Epithelial cell of esophagus (primary cell): Measurements from ENCODE around the gene RARRES1.
A peak's percentile ranks its signal among the peaks of the same experiment; 100 is the strongest.

Experiments used
- DNase-seq: peaks from one replicate; pipeline ENCODE4 v3.0.0; 2010; ENCODE audit warnings: low read depth
- H3K4me3 ChIP-seq: 2 replicates; pipeline ENCODE4 v1.5.1; 2011; ENCODE audit warnings: mild to moderate bottlenecking, low read length, control low read depth
- TF ChIP-seq, protein P1 (sequence below): IDR thresholded peaks from 2 replicates; pipeline ENCODE4 v1.5.1; 2011; ENCODE audit warnings: low read depth, mild to moderate bottlenecking, low read length, control low read depth, inconsistent platforms; ENCODE audit not compliant: insufficient read depth; ENCODE audit errors: missing control alignments

The RARRES1 gene

GRCh38 chr3:158713094-158713499 lies 19.2 kb downstream of the RARRES1 start:
- TF ChIP-seq, protein P1, sequence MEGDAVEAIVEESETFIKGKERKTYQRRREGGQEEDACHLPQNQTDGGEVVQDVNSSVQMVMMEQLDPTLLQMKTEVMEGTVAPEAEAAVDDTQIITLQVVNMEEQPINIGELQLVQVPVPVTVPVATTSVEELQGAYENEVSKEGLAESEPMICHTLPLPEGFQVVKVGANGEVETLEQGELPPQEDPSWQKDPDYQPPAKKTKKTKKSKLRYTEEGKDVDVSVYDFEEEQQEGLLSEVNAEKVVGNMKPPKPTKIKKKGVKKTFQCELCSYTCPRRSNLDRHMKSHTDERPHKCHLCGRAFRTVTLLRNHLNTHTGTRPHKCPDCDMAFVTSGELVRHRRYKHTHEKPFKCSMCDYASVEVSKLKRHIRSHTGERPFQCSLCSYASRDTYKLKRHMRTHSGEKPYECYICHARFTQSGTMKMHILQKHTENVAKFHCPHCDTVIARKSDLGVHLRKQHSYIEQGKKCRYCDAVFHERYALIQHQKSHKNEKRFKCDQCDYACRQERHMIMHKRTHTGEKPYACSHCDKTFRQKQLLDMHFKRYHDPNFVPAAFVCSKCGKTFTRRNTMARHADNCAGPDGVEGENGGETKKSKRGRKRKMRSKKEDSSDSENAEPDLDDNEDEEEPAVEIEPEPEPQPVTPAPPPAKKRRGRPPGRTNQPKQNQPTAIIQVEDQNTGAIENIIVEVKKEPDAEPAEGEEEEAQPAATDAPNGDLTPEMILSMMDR: no peak
- DNase-seq: no peak
- H3K4me3 ChIP-seq: no peak overlapping the region

GRCh38 chr3:158712443-158712842 lies 19.8 kb downstream of the RARRES1 start:
- TF ChIP-seq, protein P1: no peak
- no peak overlapping the region for H3K4me3 ChIP-seq
- DNase-seq: no peak

GRCh38 chr3:158711886-158712285 lies 20.4 kb downstream of the RARRES1 start:
- no peak overlapping the region for H3K4me3 ChIP-seq
- TF ChIP-seq, protein P1: no peak
- peak; percentile 57 for DNase-seq

DNA sequence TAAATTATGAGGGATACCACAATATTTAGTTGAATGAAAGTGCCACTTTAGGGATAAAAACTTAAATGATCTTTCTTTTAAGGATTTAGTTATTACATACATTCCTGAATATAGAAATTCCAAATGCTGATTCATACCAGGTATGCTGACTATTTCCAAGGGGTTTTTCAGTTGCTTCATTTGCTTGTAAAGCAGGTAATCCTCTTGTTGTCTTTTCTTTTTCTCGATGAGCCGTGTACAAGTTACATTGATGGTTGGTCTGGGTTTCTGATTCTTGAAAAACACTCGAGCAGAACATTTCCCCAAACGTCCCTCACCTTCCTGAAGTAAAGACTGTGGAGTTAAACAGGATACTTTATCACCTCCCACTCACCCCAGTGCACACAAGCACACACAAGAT lies 21.7 kb downstream of the RARRES1 start:
- no peak overlapping the region for H3K4me3 ChIP-seq
- TF ChIP-seq, protein P1: no peak
- DNase-seq: peak; percentile 53

DNA sequence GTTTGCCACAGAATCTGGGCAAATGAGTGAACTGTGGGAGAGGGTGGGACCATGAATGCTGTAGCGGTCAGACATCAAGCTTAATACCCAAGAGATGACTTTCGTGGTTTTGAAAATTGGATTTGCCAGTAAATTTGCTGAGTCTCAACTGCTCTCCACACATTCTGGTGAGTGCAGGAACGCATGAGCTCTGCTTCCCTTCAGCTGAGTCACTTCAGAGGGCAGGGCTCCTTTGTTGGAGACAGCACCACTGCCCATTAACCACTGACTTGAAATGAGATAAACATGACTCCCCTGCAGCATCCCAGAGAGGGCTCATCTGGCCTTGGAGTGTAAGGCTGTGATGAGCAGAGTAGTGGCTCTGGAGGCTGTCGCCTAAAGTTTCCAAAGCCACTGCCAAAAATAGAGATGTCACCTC lies 22.6 kb downstream of the RARRES1 start:
- no peak overlapping the region for H3K4me3 ChIP-seq
- peak; percentile 83 for DNase-seq
- TF ChIP-seq, protein P1: no peak

GRCh38 chr3:158703566-158703965 lies 28.7 kb downstream of the RARRES1 start:
- TF ChIP-seq, protein P1: no peak
- H3K4me3 ChIP-seq: no peak overlapping the region
- no peak for DNase-seq

- no peak overlapping the region for H3K4me3 ChIP-seq
- TF ChIP-seq, protein P1: no peak
- DNase-seq: peak; percentile 16
Measured at GRCh38 chr3:158702815-158703481, 29.3 kb downstream of the RARRES1 start.
